Testis (tissue), 3 donors: ENCODE results near the gene KIFC1. TPM values are rescaled to one million over a fixed set of nuclear protein-coding genes. Genes with fewer than 3 reads are reported as not detected.

Source experiments
- DNase-seq: peaks from one replicate; pipeline ENCODE4 v3.0.0-alpha.2; 2019
- H3K27ac ChIP-seq, 2 donors: fragments of 200-600 bp; sonication (generic); one replicate each; pipeline ENCODE4 v1.5.1; 2019
- H3K27me3 ChIP-seq: fragments of 200-600 bp; sonication (generic); one replicate; pipeline ENCODE4 v1.5.1; 2019
- H3K36me3 ChIP-seq: fragments of 200-600 bp; sonication (generic); one replicate; pipeline ENCODE4 v1.5.1; 2017; ENCODE audit warnings: low read depth; ENCODE audit errors: missing control alignments
- H3K4me1 ChIP-seq: fragments of 200-600 bp; sonication (generic); one replicate; pipeline ENCODE4 v1.5.1; 2019
- H3K4me3 ChIP-seq, 2 donors: fragments of 200-600 bp; sonication (generic); one replicate each; pipeline ENCODE4 v1.5.1; 2017 to 2019
- H3K9me3 ChIP-seq: fragments of 200-600 bp; sonication (generic); one replicate; pipeline ENCODE4 v1.5.1; 2017
- POLR2A ChIP-seq: fragments of 450-650 bp; IDR thresholded peaks from one replicate; pipeline ENCODE4 v1.6.1; 2017; ENCODE audit warnings: antibody characterized with exemption, mild to moderate bottlenecking, moderate library complexity
- WGBS, 2 donors: methylation state at CpG; one replicate each; pipeline ENCODE4 v1.1.5; 2018; 5-methylcytosine and 5-hydroxymethylcytosine counted together
- intact Hi-C: fragments of 100-400 bp; cut with DNase I; formaldehyde crosslinking; loops from one replicate; pipeline ENCODE4 v1.15.1; 2023; ENCODE audit warnings: low total_unique reads
- polyA plus RNA-seq: library from polyadenylated mRNA; stranded (reverse); fragments of 350-450 nt; fragmentation: Illumina TruSeq; extraction: RNeasy Lipid Tissue Mini Kit (QIAGEN cat#74804); gene quantifications from one replicate; pipeline ENCODE4 v1.2.3, GENCODE V29; 2014; ENCODE audit warnings: low read depth, low replicate concordance; ENCODE audit not compliant: insufficient read depth
- total RNA-seq, 2 donors: library from RNA; depleted of rRNA; stranded (reverse); fragments of >200 nt; gene quantifications; one replicate each; pipeline ENCODE4 v1.2.3, GENCODE V29; 2016
- TF ChIP-seq, protein P1 (sequence below), 3 experiments: fragments of 450-650 bp in 2 of 3; fragments of 200-600 bp in 1 of 3; sonication (generic) in 1 of 3; IDR thresholded peaks; one replicate each; pipeline ENCODE4 v1.5.1; 2016 to 2019; ENCODE audit warnings: antibody characterized with exemption in 3 of 3, mild to moderate bottlenecking in 2 of 3, moderate library complexity in 1 of 3

Gene KIFC1
- total and polyA plus RNA-seq, 3 donors from 2014 or later = 19.8 to 22.5 (median 20.2) TPM

- TF ChIP-seq, protein P1, sequence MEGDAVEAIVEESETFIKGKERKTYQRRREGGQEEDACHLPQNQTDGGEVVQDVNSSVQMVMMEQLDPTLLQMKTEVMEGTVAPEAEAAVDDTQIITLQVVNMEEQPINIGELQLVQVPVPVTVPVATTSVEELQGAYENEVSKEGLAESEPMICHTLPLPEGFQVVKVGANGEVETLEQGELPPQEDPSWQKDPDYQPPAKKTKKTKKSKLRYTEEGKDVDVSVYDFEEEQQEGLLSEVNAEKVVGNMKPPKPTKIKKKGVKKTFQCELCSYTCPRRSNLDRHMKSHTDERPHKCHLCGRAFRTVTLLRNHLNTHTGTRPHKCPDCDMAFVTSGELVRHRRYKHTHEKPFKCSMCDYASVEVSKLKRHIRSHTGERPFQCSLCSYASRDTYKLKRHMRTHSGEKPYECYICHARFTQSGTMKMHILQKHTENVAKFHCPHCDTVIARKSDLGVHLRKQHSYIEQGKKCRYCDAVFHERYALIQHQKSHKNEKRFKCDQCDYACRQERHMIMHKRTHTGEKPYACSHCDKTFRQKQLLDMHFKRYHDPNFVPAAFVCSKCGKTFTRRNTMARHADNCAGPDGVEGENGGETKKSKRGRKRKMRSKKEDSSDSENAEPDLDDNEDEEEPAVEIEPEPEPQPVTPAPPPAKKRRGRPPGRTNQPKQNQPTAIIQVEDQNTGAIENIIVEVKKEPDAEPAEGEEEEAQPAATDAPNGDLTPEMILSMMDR (IDR thresholded peaks at IDR 0.05) = no peak
- no peak for TF ChIP-seq POLR2A
- Histone ChIP-seq H3K4me1 (peaks cover 45% of the 10 kb centered on the region), H3K27me3 (no peaks in the 10 kb centered on the region), H3K36me3 (no peaks in the 10 kb centered on the region), H3K9me3 (no peaks in the 10 kb centered on the region), H3K4me3 (no peak overlapping the region), H3K27ac (no peak overlapping the region)
- WGBS, 2 donors = 69 to 75% methylated on average over 8 to 9 of the region's 9 CpGs
- DNase-seq = no peak
- intact Hi-C loops = loop anchor here (10.0 kb wide), 1 partner anchor 101 kb away; the partner anchor contains the start of genes TAPBP and ZBTB22
Measured at GRCh38 chr6:33415831-33416230, 24.2 kb downstream of the KIFC1 start.

- H3K9me3 ChIP-seq = no peaks in the 10 kb centered on the region
- intact Hi-C loops = loop anchor here (10.0 kb wide), 1 partner anchor 102 kb away; the partner anchor contains the start of genes TAPBP and ZBTB22
- no peaks in the 10 kb centered on the region for H3K27me3 ChIP-seq
- peaks cover 45% of the 10 kb centered on the region for H3K4me1 ChIP-seq
- DNase-seq = no peak
- TF ChIP-seq POLR2A = no peak
- TF ChIP-seq, protein P1 (IDR thresholded peaks at IDR 0.05) = no peak
- 44 to 51% methylated on average over 12 of the region's 12 CpGs for WGBS, 2 donors
- no peaks in the 10 kb centered on the region for H3K36me3 ChIP-seq
- H3K27ac ChIP-seq = peak overlapping the region in 1 of 2 donors; percentile 91
- H3K4me3 ChIP-seq = peak overlapping the region in 1 of 2 donors; percentile 86
Measured at GRCh38 chr6:33416386-33417127, 24.9 kb downstream of the KIFC1 start.

GRCh38 chr6:33417128-33417902 is 25.7 kb downstream of the KIFC1 start:
- H3K36me3 ChIP-seq = no peaks in the 10 kb centered on the region
- H3K4me1 ChIP-seq = peaks cover 37% of the 10 kb centered on the region
- intact Hi-C loops = loop anchor here (10.0 kb wide), 1 partner anchor 103 kb away; the partner anchor contains the start of genes TAPBP and ZBTB22
- WGBS, 2 donors = 1 to 2% methylated on average over 24 to 25 of the region's 25 CpGs
- H3K4me3 ChIP-seq = peak overlapping the region; percentile 59 to 86
- TF ChIP-seq POLR2A = no peak
- TF ChIP-seq, protein P1 (IDR thresholded peaks at IDR 0.05) = no peak
- peak overlapping the region; percentile 91 to 99 for H3K27ac ChIP-seq
- H3K9me3 ChIP-seq = no peaks in the 10 kb centered on the region
- DNase-seq = no peak
- no peaks in the 10 kb centered on the region for H3K27me3 ChIP-seq

DNA sequence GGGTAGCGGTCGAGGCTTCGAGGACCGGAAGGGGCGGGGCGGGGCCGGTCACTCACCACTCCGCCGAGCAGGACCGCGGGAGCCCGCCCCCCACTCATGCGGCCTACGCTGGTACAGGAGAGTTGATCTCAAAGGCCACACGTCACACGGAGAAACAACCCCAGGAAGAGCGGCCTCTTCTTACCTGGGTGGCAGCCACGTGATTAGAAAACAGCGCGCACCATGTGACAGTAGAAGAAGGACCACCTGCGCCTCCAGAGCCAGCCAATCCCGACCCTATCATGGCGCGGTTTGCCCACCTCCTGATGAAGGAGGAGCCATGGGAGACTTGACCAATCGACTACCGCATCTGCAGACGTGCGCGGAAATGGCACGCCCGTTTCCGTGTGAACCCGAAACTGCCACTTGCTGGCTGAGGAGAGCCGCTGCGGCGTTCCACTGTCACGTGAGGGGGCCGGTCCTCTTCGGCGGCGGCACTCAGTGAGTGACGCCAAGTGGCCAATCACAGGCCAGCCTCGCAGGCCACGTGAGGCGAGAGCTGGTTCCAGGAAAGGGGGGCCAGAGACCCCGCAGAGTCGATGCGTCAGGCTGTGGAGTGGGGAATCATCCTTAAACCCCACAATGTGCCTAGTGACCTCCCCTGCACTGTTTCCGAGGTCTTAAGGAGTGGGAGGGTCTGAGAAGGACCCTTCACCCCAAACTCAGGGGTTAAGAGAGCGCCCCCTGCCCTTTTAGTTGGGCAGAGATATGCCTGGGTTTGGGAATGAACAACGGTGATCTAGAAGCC is 26.5 kb downstream of the KIFC1 start, which contains the start of gene CUTA:
CUTA (minus strand) TSS at position 205 of the 787 bp plus-strand sequence; CDS start at position 98, 107 bp downstream.
- TF ChIP-seq POLR2A = peak; percentile 74
- TF ChIP-seq, protein P1 (IDR thresholded peaks at IDR 0.05) = peak; percentile 34 to 70 (median 59)
- no peaks in the 10 kb centered on the region for H3K27me3 ChIP-seq
- peak; percentile 99 for DNase-seq
- peak within 1 kb of the TSS; percentile 59 to 86 for H3K4me3 ChIP-seq
- peaks cover 35% of the 10 kb centered on the region for H3K4me1 ChIP-seq
- H3K27ac ChIP-seq = peak within 1 kb of the TSS; percentile 91 to 99
- H3K36me3 ChIP-seq = no peaks in the 10 kb centered on the region
- 0 to 1% methylated on average over 20 to 50 of the region's 51 CpGs for WGBS, 2 donors
- intact Hi-C loops = loop anchor here (10.0 kb wide), 1 partner anchor 103 kb away; the partner anchor contains the start of genes TAPBP and ZBTB22
- no peaks in the 10 kb centered on the region for H3K9me3 ChIP-seq
